AG08396 (cell line): ENCODE measurements around the gene PPP4R1.

Experiments
- DNase-seq: peaks from one replicate; pipeline ENCODE4 v3.0.0; 2012; ENCODE audit warnings: low spot score, mixed read lengths

The PPP4R1 gene

DNA sequence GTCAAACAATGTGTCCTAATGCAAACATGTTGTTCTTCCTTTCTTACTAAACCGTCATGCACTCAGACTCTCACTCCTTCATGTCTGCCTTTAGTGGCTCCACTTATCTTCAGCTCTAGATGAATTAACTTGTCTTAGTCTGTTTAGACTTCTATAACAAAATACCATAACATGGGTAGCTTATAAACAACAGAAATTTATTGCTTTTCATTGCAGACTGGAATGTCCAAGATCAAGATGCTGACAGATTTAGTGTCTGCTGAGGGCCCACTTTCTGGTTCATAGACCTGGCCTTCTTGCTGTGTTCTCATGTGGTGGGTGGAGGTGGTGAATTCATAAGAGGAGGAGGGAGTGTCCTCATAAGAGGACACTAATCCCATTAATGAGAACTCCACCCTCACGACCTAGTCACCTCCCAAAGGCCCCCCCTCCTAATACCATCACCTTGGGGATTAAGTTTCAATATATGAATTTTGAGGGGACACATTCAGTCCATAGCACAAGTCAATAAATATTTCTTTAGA lies 106.7 kb downstream of the PPP4R1 start:
- DNase-seq = no peak

DNA sequence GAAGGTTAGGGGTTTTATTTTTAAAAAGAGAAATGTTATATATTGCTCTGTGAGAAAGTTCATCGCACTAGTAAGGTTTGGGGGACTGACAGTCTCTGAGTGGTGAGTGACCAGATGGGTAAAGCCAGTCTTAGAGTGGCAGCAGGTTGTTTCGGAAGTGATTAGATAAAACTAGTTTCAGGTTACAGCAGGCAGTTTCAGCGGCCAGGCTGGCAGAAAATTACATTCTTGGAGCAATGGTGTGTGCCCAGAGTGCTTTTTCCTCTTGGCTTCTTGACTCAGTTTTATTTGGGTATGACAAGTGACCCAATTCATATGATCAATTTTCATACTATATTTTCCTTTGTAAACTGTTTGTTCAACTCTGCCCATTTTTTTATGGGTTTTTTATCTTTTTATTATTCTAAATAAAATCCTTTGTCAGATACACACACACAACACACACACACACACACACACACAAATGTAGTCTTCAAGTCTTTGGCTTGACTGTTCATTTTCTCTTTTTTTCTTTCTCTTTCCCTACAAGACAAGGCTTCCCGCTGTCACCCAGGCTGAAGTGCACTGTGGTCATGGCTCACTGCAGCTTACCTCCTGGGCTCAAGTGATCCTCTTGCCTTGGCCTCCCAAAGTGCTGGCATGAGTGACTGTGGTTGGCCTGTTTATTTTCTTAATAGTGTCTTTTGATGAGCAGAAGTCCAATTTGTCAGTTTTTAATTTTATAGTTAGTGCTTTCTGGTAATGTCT lies 108.1 kb downstream of the PPP4R1 start:
- DNase-seq = no peak
